ENCODE measurements around the gene METRNL.
"Not testable (repeated sequence)": the region's sequence is repeated elsewhere in the genome, so short reads cannot be mapped to it uniquely, and the experiment has no call there.

The METRNL gene

GRCh38 chr17:83125515-83126274 is 46.3 kb downstream of the METRNL start:
- DNase-seq = no peak

GRCh38 chr17:83126275-83126811 is 46.9 kb downstream of the METRNL start:
- no peak for DNase-seq

GRCh38 chr17:83127431-83128160 is 48.2 kb downstream of the METRNL start:
- DNase-seq = no peak

GRCh38 chr17:83128306-83129240 is 49.2 kb downstream of the METRNL start:
- no peak for DNase-seq

- DNase-seq = no peak
These were observed 50.3 kb downstream of the METRNL start for GRCh38 chr17:83129676-83130075.

DNA sequence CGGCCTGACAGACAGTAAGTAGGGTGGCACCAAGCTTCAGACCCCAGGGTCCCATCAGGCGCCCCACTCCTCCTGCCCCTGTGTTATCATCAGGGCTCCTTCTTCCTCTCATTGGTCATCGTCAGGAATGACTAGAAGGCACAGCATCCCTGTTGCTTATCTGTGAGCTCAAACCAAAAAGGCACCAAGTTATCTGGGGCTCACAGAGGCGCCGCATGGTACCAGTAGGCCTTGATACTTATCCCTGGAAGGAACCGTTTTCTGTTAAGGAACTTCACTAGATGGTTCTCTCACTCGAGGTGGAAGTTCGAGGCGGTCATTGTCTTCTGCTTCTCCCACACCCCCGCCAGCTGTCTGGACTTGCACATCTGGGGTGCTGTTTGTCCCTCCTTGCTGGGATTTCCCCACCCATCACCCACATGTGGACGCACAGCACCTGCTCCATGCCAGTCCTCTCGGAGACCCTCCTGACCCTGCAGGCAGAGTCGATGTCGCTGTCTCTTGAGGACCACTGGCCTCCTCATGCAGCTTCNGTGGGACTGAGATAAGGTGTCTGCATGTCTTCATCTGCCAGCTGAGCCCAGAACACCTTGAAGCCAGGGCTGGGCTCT is 52.1 kb downstream of the METRNL start:
- no peak for DNase-seq

- DNase-seq = no peak
These were observed 53.1 kb downstream of the METRNL start for GRCh38 chr17:83132251-83133081.

GRCh38 chr17:83133302-83134121 is 54.1 kb downstream of the METRNL start:
- DNase-seq = no peak

GRCh38 chr17:83134456-83134855 is 55.0 kb downstream of the METRNL start:
- not testable (repeated sequence) for DNase-seq

DNA sequence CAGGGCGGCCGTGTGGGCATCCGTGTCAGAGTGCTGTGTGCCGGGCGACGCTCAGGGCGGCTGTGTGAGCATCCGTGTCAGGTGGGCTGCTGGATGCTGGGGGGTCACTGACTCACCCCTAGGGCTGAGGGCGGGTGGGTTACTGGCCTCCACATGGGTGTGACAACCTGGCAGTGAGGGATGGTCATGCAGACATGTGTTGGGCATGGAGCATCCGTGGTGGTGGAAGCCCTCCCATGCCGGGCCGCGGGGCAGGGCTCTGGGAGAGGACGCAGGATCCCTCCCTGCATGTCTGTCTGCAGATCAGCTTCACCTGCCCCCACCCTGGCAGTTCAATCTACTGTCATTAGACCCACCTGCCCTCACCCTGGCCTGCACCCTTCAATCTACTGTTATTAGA is 56.3 kb downstream of the METRNL start:
- DNase-seq = no peak

DNA sequence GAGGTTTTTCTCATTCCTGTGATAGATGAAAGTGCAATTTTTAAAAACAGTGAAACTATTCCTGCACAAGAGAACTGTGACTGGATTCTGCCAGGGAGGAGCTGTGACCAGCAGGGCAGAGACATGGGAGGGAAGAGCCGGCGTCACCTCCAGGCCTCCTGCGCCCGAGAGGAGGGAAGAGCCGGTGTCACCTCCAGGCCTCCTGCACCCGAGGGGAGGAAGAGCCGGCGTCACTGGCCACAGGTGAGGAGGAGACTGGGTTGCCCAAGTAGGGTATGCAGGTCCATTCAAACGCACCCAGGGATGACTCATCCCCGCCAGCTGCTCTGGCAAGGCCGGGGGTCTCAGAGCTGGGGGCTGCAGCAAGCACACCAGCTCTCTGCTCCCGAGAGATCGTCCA is 56.7 kb downstream of the METRNL start:
- no peak for DNase-seq

- DNase-seq = no peak
These were observed 57.5 kb downstream of the METRNL start for GRCh38 chr17:83136931-83137330.

GRCh38 chr17:83137523-83137922 is 58.1 kb downstream of the METRNL start:
- no peak for DNase-seq

- no peak for DNase-seq
These were observed 59.4 kb downstream of the METRNL start for GRCh38 chr17:83138820-83139219.

DNA sequence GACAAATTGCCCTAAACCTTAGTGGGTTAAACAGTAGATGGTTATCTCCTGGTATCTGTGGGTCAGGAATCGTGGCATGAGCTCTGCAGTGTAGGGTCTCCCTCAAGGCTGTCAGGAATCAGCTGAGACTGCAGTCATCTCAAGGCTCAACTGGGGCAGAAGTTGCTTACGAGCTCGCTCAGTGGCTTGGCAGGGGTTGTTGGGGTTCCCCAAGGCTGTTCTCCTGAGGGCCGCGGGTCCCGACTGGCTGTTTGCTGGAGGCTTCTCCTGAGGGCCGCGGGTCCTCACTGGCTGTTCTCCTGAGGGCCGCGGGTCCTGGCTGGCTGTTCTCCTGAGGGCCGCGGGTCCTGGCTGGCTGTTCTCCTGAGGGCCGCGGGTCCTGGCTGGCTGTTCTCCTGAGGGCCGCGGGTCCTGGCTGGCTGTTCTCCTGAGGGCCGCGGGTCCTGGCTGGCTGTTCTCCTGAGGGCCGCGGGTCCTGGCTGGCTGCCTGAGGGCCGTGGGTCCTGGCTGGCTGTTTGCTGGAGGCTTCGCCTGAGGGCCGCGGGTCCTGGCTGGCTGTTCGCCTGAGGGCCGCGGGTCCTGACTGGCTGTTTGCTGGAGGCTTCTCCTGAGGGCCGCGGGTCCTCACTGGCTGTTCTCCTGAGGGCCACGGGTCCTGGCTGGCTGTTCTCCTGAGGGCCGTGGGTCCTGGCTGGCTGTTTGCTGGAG is 60.3 kb downstream of the METRNL start:
- DNase-seq = not testable (repeated sequence)

DNA sequence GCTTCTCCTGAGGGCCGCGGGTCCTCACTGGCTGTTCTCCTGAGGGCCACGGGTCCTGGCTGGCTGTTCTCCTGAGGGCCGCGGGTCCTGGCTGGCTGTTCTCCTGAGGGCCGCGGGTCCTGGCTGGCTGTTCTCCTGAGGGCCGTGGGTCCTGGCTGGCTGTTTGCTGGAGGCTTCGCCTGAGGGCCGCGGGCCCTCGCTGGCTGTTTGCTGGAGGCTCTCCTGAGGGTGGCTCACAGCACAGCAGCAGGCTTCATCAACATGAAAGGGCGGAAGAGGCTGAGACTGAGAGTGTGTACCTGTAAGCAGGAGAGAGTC is 60.8 kb downstream of the METRNL start:
- DNase-seq = not testable (repeated sequence)

GRCh38 chr17:83142619-83143018 is 63.2 kb downstream of the METRNL start:
- DNase-seq = no peak

GRCh38 chr17:83143817-83144231 is 64.4 kb downstream of the METRNL start:
- no peak for DNase-seq

All from cortex of kidney (tissue), 1 donor.